ENCODE data around the gene HSPG2.

GRCh38 chr1:21951226-21951870, 14.2 kb upstream of the HSPG2 start:
- TF ChIP-seq CTCF (IDR thresholded peaks at IDR 0.05): no peak
- TF ChIP-seq ZFX (IDR thresholded peaks at IDR 0.05; ENCODE audit: borderline replicate concordance): no peak

Data from 22Rv1 (cell line).